ENCODE measurements around the gene FSD1L. TPM values are rescaled to one million over a fixed set of nuclear protein-coding genes. Genes with fewer than 3 reads are reported as not detected.

FSD1L gene
- total RNA-seq, 1 experiment from 2014 or later = 3.4 TPM

DNA sequence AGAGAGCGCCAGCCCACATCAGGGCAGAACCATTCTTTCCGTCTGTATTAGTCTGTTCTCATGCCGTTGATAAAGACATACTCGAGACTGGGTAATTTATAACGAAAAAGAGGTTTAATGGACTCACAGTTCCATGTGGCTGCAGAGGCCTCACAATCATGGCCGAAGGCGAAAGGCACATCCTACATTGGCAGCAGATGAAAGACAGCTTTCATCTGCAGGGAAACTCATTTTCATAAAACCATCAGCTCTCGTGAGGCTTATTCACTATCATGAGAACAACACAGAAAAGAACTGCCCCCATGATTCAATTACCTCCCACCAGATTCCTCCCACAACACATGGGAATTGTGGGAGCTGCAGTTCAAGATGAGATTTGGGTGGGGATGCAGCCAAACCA lies 4.7 kb upstream of the FSD1L start:
- no peak for DNase-seq
- H3K27ac Mint-ChIP-seq (ENCODE audit: unreplicated experiment) = no peak overlapping the region
- H3K36me3 Mint-ChIP-seq (ENCODE audit: insufficient read depth, unreplicated experiment) = peaks cover 7% of the 10 kb centered on the region
- H3K4me1 Mint-ChIP-seq (ENCODE audit: low read depth, unreplicated experiment) = peaks cover 7% of the 10 kb centered on the region
- CTCF ChIA-PET = no interaction called here
- H3K9me3 Mint-ChIP-seq (ENCODE audit: low read depth, unreplicated experiment) = no peaks in the 10 kb centered on the region
- no peaks in the 10 kb centered on the region for H3K27me3 Mint-ChIP-seq (ENCODE audit: unreplicated experiment)
- intact Hi-C loops (cut with micrococcal nuclease; ENCODE audit: unreplicated experiment) = no loop called here
- no peak overlapping the region for H3K4me3 Mint-ChIP-seq (ENCODE audit: low read depth, unreplicated experiment)
- TF ChIP-seq, protein P1, sequence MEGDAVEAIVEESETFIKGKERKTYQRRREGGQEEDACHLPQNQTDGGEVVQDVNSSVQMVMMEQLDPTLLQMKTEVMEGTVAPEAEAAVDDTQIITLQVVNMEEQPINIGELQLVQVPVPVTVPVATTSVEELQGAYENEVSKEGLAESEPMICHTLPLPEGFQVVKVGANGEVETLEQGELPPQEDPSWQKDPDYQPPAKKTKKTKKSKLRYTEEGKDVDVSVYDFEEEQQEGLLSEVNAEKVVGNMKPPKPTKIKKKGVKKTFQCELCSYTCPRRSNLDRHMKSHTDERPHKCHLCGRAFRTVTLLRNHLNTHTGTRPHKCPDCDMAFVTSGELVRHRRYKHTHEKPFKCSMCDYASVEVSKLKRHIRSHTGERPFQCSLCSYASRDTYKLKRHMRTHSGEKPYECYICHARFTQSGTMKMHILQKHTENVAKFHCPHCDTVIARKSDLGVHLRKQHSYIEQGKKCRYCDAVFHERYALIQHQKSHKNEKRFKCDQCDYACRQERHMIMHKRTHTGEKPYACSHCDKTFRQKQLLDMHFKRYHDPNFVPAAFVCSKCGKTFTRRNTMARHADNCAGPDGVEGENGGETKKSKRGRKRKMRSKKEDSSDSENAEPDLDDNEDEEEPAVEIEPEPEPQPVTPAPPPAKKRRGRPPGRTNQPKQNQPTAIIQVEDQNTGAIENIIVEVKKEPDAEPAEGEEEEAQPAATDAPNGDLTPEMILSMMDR (IDR thresholded peaks at IDR 0.05; ENCODE audit: unreplicated experiment) = no peak
- no TSS peak for BruUV-seq (replicated peaks)

DNA sequence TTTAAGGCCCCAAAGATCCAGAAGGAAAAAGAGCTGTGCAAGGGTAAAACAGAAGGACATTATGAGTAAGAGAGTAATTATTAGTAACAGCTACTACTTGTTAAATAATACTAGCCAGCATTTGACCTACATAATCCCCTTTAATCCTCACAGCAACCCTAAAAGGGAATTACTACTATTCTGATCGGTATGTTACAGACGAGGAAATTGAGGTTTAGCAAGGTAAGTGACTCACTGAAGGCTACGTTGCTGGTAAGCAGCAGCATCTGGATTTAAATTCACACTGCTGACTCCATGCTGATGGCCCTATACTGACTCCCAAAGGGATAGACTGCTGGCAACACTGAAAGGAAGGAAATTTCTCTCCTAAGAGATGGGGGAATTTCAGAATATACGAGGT lies 3.7 kb upstream of the FSD1L start:
- Mint-ChIP-seq H3K4me3 (ENCODE audit: low read depth, unreplicated experiment) (no peak overlapping the region), H3K36me3 (ENCODE audit: insufficient read depth, unreplicated experiment) (peaks cover 15% of the 10 kb centered on the region), H3K9me3 (ENCODE audit: low read depth, unreplicated experiment) (no peaks in the 10 kb centered on the region), H3K4me1 (ENCODE audit: low read depth, unreplicated experiment) (peaks cover 7% of the 10 kb centered on the region), H3K27me3 (ENCODE audit: unreplicated experiment) (no peaks in the 10 kb centered on the region), H3K27ac (ENCODE audit: unreplicated experiment) (no peak overlapping the region)
- DNase-seq = no peak
- BruUV-seq (replicated peaks) = no TSS peak
- intact Hi-C loops (cut with micrococcal nuclease; ENCODE audit: unreplicated experiment) = no loop called here
- TF ChIP-seq, protein P1 (IDR thresholded peaks at IDR 0.05; ENCODE audit: unreplicated experiment) = no peak
- CTCF ChIA-PET = no interaction called here

DNA sequence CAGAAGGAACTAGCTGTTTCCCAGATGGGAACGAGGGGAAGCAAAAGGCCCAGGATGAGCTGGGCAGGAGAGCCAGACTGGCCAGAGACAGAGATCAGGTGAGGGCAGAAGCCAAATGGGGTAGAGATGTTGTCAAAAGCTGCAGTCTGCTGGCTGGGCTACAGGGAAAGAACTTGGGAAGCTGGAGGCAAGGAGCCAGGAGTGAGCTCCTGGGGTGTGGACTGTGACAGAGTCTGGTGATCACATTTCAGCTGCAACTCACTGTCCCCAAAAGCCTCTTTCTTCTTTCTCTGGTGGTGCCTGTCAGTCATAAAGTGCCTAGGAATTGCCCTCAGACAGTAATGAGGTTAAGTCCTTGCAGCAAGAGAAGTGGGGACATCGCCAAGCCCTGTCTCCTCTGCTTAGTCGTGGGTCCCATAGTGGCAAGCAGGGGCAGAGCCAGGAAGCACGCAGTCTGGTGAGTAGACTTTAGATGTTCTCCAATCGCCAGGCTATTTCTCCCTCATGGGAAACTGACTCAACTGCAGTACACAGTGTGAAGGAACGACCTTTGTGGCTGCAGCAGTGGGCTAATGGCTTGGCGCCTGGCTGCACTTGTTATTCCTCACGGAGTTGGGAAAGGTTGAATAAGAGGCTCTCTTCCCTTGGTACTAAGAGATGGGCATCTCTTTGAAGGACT lies 2.5 kb upstream of the FSD1L start:
- Mint-ChIP-seq H3K9me3 (ENCODE audit: low read depth, unreplicated experiment) (no peaks in the 10 kb centered on the region), H3K27ac (ENCODE audit: unreplicated experiment) (no peak overlapping the region), H3K4me3 (ENCODE audit: low read depth, unreplicated experiment) (no peak overlapping the region), H3K36me3 (ENCODE audit: insufficient read depth, unreplicated experiment) (peaks cover 15% of the 10 kb centered on the region), H3K4me1 (ENCODE audit: low read depth, unreplicated experiment) (peaks cover 7% of the 10 kb centered on the region), H3K27me3 (ENCODE audit: unreplicated experiment) (no peaks in the 10 kb centered on the region)
- BruUV-seq (replicated peaks) = no TSS peak
- no peak for DNase-seq
- intact Hi-C loops (cut with micrococcal nuclease; ENCODE audit: unreplicated experiment) = no loop called here
- TF ChIP-seq, protein P1 (IDR thresholded peaks at IDR 0.05; ENCODE audit: unreplicated experiment) = no peak
- CTCF ChIA-PET = no interaction called here

DNA sequence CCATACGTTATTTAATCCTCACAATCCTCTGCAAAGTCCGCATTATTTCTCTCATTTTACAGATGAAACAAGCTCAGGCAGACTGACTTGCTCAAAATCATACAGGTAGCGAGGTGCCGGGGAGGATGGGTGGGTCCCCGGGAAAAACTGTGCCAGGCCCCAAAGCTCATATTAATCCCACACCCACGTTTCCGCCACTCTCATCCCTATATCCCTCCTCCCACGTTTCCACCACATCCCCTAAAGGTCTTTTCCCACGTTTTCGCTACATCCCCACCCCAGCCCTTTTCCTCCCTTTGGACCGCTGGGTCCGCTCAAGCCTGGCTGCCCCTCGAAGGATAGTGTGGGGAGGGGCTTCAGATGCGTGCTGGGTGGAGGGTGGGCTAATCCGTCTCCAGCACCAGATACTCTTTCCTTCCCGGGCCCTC lies 434 bp upstream of the FSD1L start:
- Mint-ChIP-seq H3K9me3 (ENCODE audit: low read depth, unreplicated experiment) (no peaks in the 10 kb centered on the region), H3K36me3 (ENCODE audit: insufficient read depth, unreplicated experiment) (peaks cover 15% of the 10 kb centered on the region), H3K27me3 (ENCODE audit: unreplicated experiment) (no peaks in the 10 kb centered on the region), H3K4me1 (ENCODE audit: low read depth, unreplicated experiment) (peaks cover 16% of the 10 kb centered on the region), H3K27ac (ENCODE audit: unreplicated experiment) (no peak overlapping the region), H3K4me3 (ENCODE audit: low read depth, unreplicated experiment) (peak overlapping the region; percentile 72)
- no TSS peak for BruUV-seq (replicated peaks)
- intact Hi-C loops (cut with micrococcal nuclease; ENCODE audit: unreplicated experiment) = no loop called here
- CTCF ChIA-PET = interaction anchor here (0.8 kb wide), 1 partner anchor 13 kb away, joined by 4 read pairs; no protein-coding TSS in a partner anchor
- no peak for DNase-seq
- TF ChIP-seq, protein P1 (IDR thresholded peaks at IDR 0.05; ENCODE audit: unreplicated experiment) = no peak

Data from Calu3 (cell line).